GM18909 (cell line): Measurements from ENCODE around the gene STMN1.
A peak's percentile ranks its signal among the peaks of the same experiment; 100 is the strongest.
"Not testable (repeated sequence)": the region's sequence is repeated elsewhere in the genome, so short reads cannot be mapped to it uniquely, and the experiment has no call there.

ENCODE experiments used
- ATAC-seq: cut with Tn5 transposase; IDR thresholded peaks from one replicate; pipeline ENCODE4 v1.9.1; 2021; ENCODE audit warnings: mild to moderate bottlenecking; ENCODE audit not compliant: unreplicated experiment, poor library complexity

STMN1 gene

GRCh38 chr1:25905680-25906643 lies at the start of gene STMN1:
STMN1 (minus strand) TSS chr1:25906419; CDS start chr1:25904676, 1,743 bp downstream.
- peak; percentile 69 for ATAC-seq

DNA sequence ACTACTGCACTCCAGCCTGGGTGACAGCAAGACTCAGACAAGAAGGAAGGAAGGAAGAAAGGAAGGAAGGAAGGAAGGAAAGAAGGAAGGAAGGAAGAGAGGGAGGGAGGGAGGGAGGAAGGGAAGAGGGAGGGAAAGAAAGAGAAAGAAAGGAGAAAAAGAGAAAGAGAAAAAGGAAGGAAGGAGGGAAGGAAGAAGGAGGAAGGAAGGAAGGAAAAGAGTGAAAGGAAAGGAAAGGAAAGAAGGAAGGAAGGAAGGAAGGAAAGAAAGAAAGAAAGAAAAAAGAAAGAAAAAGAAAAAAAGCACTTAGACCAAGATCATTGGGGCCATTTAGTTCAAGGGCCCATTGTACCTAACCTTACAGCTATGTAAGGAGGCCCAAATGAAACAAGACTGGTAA lies 49.3 kb upstream of the STMN1 start:
- ATAC-seq: no peak

DNA sequence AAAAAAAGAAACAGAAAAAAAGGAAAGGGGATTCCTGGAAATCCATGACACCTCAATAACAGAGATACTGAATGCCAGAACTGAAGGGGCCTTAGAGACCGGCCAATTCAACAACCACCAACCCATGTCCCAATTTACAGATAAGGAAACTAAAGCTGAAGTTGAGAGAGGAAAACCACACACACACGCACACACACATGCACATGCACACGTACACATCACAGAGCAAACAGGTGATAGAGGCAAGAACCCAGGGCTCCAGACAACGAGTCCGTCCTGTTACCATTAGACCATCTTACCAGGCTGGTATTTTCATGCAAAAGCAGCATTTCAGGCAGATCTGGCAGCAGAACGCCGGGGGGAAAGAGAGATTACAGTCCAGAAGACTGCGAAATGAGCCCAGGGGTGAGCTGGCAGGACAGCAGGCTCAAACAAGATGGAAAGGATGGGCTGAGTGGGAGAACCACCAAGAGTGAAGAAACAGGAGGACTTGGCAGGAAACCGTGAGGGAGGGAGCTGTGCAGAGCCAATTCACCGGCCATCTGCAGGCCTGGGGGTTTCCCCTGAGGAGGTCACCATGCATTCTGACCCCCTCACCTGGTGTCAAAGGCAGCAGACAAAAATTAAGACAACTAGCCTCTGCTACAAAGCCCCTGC lies 48.2 kb upstream of the STMN1 start:
- ATAC-seq: no peak

DNA sequence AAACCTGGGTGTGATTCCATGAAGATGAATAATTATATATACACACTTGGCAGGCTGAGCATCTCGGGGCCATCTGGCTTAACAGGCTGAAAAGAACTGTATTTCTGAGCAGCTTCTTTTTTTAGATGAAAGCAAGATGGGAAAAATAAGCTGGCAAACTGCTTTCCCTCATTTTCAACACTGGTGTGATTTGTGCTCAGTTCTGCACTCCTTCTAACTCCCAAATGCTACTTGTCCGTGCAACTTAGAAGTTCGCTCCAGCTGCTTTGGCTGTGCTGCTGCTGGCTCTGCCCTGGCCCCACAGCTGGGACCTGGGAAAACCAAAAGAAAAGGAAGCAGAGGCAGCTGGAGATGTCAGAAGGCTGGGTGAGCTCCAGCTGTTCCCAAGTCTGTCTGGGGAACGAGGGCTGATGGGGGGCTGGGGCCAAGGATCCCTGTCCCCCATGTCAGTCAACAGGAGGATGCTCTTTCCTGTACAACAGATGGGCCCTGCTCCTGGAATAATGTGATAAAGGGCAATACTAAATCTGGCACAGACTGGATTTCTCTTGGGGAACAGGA lies 46.7 kb upstream of the STMN1 start:
- ATAC-seq: no peak

- no peak for ATAC-seq
These were observed 42.4 kb upstream of the STMN1 start for GRCh38 chr1:25948641-25949040.

DNA sequence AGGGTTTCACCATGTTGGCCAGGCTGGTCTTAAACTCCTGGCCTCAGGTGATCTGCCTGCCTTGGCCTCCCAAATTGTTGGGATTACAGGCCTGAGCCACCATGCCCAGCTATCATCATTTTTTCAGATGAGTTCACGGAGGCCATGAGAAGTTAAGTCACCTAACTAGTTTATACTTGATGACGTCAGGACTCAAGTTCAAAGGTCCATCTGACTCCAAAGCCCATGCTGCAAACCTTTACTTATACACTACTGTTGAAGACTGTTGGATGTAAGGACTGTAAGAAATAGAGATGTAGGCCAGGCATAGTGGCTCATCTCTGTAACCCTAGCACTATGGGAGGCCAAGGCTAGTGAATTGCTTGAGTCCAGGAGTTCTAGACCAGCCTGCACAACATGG lies 40.8 kb upstream of the STMN1 start:
- ATAC-seq: no peak

- no peak for ATAC-seq
These were observed 39.5 kb upstream of the STMN1 start for GRCh38 chr1:25945761-25946160.

- no peak for ATAC-seq
These were observed 38.8 kb upstream of the STMN1 start for GRCh38 chr1:25944986-25945385.

GRCh38 chr1:25943511-25943910 lies 37.3 kb upstream of the STMN1 start:
- not testable (repeated sequence) for ATAC-seq

GRCh38 chr1:25936947-25937346 lies 30.7 kb upstream of the STMN1 start:
- no peak for ATAC-seq

GRCh38 chr1:25933479-25934365 lies 27.5 kb upstream of the STMN1 start:
- ATAC-seq: no peak

GRCh38 chr1:25932811-25933400 lies 26.7 kb upstream of the STMN1 start:
- not testable (repeated sequence) for ATAC-seq

DNA sequence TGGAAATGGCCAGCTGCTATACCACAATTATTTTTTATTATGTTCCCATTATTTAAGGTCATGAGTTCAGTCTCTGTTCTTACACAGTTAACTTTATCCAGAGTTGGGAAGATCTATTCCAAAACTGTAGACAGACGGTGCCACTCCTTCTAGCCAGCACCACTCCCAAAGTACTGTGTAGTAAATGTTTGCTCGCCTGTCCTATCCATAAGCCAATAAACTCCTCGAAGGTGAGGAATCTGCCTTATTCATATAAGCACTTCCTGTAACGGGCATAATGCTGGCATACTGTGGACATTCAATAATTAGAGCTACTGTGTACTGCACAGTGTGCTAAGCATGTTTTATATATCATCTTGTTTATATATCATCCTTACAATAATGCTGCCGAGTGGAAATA lies 26.1 kb upstream of the STMN1 start:
- no peak for ATAC-seq

GRCh38 chr1:25929016-25929415 lies 22.8 kb upstream of the STMN1 start:
- no peak for ATAC-seq

GRCh38 chr1:25927521-25928265 lies 21.5 kb upstream of the STMN1 start:
- ATAC-seq: no peak

DNA sequence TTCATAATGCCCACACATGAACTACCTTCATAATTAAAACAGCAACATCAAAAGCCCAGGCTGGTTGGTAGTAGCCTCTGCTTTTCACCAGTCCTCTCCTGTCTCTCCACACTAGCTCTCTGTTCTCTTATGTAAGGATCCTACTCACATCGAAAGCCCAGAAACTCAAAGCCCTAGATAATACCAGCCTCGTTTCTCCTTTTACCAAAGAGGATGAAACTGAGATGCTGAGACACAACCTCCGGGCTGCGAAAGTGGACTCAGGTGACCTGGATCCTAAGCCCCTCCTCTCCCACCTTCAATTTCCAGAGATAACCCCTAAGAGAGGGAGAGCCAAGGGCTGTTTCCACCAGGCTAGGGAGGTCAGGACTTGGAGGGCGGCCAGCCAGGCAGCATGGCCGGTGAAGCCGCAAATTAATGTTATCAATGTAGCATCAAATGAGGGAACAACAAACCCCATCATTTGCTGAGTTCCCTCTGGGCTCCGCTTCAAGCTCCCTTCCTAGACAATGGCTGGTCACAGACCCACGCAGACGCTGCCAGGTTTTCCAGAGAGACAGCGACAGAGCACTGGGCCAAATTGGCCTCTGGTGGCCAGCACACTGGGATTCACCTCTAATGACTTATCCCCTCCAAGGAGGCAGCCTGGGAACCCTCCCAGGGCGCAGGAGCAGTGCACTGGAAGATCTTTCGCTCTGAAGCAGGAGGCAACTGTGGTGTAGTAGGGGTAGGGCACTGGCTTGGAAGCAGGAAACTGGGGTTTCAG lies 20.7 kb upstream of the STMN1 start:
- no peak for ATAC-seq

DNA sequence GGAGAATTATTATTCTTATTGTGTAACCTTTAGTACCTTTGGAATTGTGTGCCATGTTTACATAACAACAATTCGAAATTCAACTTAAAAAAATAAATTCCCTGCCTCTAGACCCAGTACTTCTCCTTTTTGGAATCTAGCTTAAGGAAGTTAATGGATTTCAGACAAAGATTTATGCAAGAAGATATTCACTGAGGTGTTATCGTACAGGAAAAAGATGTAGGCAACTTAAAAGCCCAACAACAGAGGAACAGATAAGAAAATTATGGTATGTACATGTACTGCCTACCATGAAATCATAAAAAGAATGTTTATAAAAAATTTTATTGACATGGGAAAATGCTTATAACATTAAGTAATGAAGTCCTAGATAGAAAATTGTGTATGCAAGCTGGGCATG lies 18.2 kb upstream of the STMN1 start:
- no peak for ATAC-seq

- no peak for ATAC-seq
These were observed 16.8 kb upstream of the STMN1 start for GRCh38 chr1:25922971-25923552.
